Motor neuron (in vitro differentiated cells): Measurements from ENCODE around the gene RNF213. TPM values are rescaled to one million over a fixed set of nuclear protein-coding genes. Genes with fewer than 3 reads are reported as not detected.
"Not testable (repeated sequence)": the region's sequence is repeated elsewhere in the genome, so short reads cannot be mapped to it uniquely, and the experiment has no call there.

Source experiments
- ATAC-seq, 8 experiments: fragments of 200-7000 bp; cut with Tn5 transposase; replicated peaks in 6 of 8; 2 replicates each; pipeline ENCODE4 v1.8.0; 2021; ENCODE audit warnings: mild to moderate bottlenecking in 8 of 8, moderate library complexity in 8 of 8
- H3K27ac ChIP-seq, 2 donors: fragments of 250-450 bp; sonication (Bioruptor Pico); 2 replicates each; pipeline ENCODE4 v1.9.0; 2021; ENCODE audit warnings: antibody characterized with exemption in 2 of 2, mild to moderate bottlenecking in 2 of 2, moderate library complexity in 1 of 2
- H3K4me1 ChIP-seq, 2 donors: fragments of 250-450 bp; sonication (Bioruptor Pico); replicated peaks in 1 of 2; 2 replicates each; pipeline ENCODE4 v1.6.1; 2021; ENCODE audit warnings: antibody characterized with exemption in 2 of 2, mild to moderate bottlenecking in 2 of 2, moderate library complexity in 1 of 2
- H3K4me3 ChIP-seq, 5 donors: fragments of 250-450 bp; sonication (Bioruptor Pico); 2 replicates each; pipeline ENCODE4 v1.9.0; 2021; ENCODE audit warnings: antibody characterized with exemption in 5 of 5, mild to moderate bottlenecking in 5 of 5, moderate library complexity in 4 of 5
- WGBS, 10 experiments: fragments of 450-650 bp; shearing (Covaris generic); methylation state at CpG; one replicate each; pipeline ENCODE4 v1.0.0; 2022; 5-methylcytosine and 5-hydroxymethylcytosine counted together
- in situ Hi-C, 9 experiments: fragments of 400-800 bp; cut with MboI; loops; one replicate each; pipeline ENCODE4 v1.15.0; 2021; ENCODE audit warnings: low sequenced_read_pairs in 9 of 9, low pct_unique_long_range_greater_than_20kb in 2 of 9; ENCODE audit not compliant: unreplicated experiment in 9 of 9
- total RNA-seq, 8 experiments: library from RNA; unstranded; fragments of 300-600 nt; gene quantifications; 2 replicates each; pipeline versions ENCODE4 v1.2.3 to v1.2.4, GENCODE V29; 2022

RNF213 gene
- total RNA-seq, 8 experiments from 2014 or later = 9.2 to 161 (median 29.6) TPM

DNA sequence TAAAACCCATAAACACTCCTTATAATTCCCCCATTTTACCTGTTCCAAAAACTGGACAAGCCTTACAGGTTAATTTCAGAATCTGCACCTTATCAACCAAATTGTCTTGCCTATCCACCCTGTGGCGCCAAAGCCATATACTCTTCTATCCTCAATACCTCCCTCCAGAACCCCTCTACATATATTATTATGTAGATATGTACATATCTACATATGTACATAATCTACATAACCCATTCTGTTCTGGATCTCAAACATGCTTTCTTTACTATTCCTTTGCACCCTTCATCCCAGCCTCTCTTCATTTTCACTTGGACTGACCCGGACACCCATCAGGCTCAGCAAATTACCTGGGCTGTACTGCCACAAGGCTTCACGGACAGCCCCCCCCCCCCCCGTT, 142.3 kb downstream of the RNF213 start:
- Histone ChIP-seq H3K27ac (no peak overlapping the region), H3K4me3 (no peak overlapping the region), H3K4me1 (no peaks in the 10 kb centered on the region)
- 31 to 100% (median 69%) methylated on average over 1 to 4 of the region's 4 CpGs; no CpG with 5 or more reads in 3 of the 10 experiments for WGBS, 10 experiments
- in situ Hi-C loops = no loop called here
- ATAC-seq = peak in 4 of 8 experiments; percentile 35 to 99 (median 81)

DNA sequence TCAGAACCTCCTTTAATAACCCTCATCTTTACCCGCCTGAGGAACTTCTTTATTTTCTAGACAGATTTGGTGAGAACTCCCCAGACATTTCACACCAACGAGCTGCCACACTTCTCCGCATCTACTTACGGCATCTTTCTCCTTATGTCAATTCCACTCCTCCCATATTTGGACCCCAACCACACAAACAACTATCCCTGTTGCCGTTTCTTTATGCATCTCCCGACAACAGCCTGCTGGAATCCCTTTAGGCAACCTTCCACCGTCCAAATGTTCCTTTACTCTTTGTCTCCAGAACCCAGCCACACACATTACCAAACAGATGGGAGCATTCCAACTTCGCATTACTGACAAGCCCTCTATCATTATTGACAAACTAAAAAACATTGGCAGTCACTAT, 145.5 kb downstream of the RNF213 start:
- no peak for ATAC-seq
- in situ Hi-C loops = no loop called here
- WGBS, 10 experiments = 58 to 94% (median 83%) methylated on average over 2 to 8 of the region's 8 CpGs; no CpG with 5 or more reads in 1 of the 10 experiments
- Histone ChIP-seq H3K4me1 (no peaks in the 10 kb centered on the region), H3K27ac (no peak overlapping the region), H3K4me3 (no peak overlapping the region)

DNA sequence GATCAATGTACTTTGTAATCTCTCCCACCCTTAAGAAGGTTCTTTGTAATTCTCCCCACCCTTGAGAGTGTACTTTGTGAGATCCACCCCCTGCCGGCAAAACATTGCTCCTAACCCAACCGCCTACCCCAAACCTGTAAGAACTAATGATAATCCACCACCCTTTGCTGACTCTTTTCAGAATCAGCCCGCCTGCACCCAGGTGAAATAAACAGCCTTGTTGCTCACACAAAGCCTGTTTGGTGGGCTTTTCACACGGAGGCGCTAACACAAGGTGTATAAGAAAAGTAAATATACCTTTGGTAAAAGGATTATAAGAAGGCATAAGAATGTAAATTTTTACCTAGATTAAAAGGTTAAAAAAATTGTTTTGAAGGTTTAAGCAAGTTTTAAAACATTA, 147.3 kb downstream of the RNF213 start:
- in situ Hi-C loops, H3K4me3 ChIP-seq, H3K4me1 ChIP-seq, ATAC-seq, H3K27ac ChIP-seq: not testable (repeated sequence)
- 65 to 100% (median 78%) methylated on average over 1 to 5 of the region's 5 CpGs; no CpG with 5 or more reads in 2 of the 10 experiments for WGBS, 10 experiments

DNA sequence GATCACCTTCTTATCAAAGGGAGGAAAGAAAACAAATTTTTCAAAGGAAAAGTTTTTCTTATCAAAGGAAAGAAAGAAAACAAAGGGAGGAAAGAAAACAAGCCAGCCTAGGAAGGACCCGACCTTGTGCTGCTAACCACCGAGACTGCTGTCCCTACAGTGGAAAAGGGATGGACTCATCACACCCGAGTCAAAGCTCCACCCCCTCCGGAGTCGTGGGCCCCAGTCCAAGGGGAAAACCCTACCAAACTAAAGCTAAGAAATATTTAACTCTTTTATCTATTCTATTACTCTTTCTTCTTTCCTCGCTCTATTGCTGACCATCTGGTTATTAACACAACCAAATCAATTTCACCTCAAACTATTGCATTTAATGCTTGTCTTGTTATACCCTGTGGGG, 148.2 kb downstream of the RNF213 start:
- Histone ChIP-seq H3K4me3 (no peak overlapping the region), H3K4me1 (peaks cover 3 to 6% of the 10 kb centered on the region in 2 donors), H3K27ac (no peak overlapping the region)
- in situ Hi-C loops = no loop called here
- 10 to 67% (median 38%) methylated on average over 1 to 6 of the region's 6 CpGs; no CpG with 5 or more reads in 3 of the 10 experiments for WGBS, 10 experiments
- no peak for ATAC-seq

DNA sequence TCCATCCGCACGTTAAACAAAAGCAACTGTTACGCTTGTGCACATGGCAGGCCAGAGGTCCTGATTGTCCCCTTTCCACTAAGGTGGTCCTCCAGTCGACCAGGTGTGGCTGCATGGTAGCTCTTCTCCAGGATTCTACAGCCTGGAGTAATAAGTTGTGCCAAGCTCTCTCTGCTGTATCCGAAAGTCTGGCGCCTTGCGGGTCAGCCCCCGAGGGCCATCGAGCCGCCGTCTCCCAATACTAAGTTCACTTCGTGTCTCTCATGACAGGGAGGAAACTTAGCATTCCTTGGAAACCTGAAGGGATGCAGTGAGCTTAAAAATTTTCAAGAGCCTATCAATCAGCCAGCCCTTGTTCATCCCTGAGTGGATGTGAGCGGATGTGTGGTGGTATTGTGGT, 149.0 kb downstream of the RNF213 start:
- WGBS, 10 experiments = 71 to 100% (median 90%) methylated on average over 1 to 10 of the region's 13 CpGs; no CpG with 5 or more reads in 4 of the 10 experiments
- Histone ChIP-seq H3K27ac (no peak overlapping the region), H3K4me1 (peaks cover 8 to 11% of the 10 kb centered on the region in 2 donors), H3K4me3 (no peak overlapping the region)
- in situ Hi-C loops = no loop called here
- ATAC-seq = no peak

DNA sequence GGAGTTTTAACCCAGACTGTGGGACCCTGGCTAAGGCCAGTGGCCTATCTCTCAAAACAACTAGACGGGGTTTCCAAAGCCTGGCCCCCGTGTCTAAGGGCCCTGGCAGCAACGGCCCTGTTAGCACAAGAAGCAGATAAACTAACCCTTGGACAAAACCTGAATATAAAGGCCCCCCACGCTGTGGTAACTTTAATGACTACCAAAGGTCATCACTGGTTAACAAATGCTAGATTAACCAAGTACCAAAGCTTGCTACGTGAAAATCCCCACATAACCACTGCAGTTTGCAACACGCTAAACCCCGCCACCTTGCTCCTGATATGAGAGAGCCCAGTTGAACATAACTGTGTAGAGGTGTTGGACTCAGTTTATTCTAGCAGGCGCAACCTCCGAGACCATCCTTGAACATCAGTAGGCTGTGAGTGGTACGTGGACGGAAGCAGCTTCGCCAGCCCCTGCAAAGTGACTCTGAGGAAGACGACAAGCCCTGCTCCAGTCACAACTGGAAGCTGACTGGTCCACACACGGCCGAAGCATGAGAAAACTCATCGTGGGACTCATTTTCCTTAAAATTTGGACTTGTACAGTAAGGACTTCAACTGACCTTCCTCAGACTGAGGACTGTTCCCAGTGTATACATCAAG, 149.9 kb downstream of the RNF213 start:
- in situ Hi-C loops, ATAC-seq, H3K4me3 ChIP-seq, H3K27ac ChIP-seq: not testable (repeated sequence)
- WGBS, 10 experiments = 38 to 100% (median 60%) methylated on average over 2 to 4 of the region's 16 CpGs; no CpG with 5 or more reads in 3 of the 10 experiments
- H3K4me1 ChIP-seq = peaks cover 8 to 11% of the 10 kb centered on the region in 2 donors

DNA sequence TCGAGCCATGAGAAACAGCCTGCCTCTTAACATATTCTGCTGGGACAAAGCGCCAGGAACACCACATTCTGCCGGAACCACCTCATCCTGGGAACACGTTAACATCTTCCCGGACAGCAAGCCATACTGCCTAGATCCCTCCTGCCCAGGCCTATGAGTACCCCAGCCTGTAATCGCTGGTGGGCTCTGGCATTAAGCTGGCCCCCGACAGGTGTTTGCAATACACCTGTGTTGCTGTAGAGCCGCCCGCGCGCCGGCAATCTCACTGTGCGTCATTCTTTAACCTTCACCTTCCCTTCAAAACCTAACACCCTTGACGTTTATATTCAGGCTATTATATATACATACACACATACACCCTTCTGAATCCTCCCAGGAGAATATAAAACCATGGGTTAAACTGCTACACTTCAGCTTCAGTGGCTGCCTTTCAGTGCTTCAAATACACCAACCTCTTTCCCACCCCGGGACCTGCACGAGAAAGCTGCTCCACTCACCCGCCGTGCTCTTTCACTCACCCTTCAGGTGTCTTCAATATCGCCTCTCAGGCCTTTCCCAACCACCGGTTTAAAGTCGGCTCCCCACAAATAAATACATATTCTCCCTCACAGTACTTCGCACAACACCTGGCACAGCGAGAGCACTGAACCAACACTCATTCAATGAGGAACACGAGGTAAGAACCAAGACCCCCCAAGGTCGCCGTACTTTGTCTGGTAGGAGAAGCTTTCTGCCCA, 153.3 kb downstream of the RNF213 start:
- no peak for ATAC-seq
- in situ Hi-C loops = no loop called here
- WGBS, 10 experiments = 23 to 100% (median 48%) methylated on average over 1 to 16 of the region's 26 CpGs
- Histone ChIP-seq H3K4me1 (peaks cover 12 to 16% of the 10 kb centered on the region in 2 donors), H3K27ac (no peak overlapping the region), H3K4me3 (peak overlapping the region; percentile 72 to 98 (median 82))

DNA sequence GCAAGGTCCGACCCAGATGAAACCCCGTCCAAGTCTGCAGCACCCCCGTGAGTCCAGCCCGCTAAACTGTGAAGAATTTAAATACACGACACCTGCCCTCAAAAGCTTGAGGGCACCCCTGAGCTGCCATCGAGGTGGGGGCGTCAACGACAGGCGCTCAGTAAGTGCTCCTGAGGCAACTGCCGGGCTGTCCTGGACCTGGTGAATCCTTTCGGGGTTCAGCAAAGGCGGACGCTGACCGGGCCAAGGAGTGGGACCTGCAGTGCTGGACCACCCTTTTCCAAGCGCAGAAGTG, 153.8 kb downstream of the RNF213 start:
- peak overlapping the region; percentile 72 to 98 (median 82) for H3K4me3 ChIP-seq
- peak overlapping the region in 1 of 2 donors; percentile 98 for H3K27ac ChIP-seq
- H3K4me1 ChIP-seq = peaks cover 12 to 16% of the 10 kb centered on the region in 2 donors
- 0 to 7% methylated on average over 3 to 6 of the region's 15 CpGs; no CpG with 5 or more reads in 8 of the 10 experiments for WGBS, 10 experiments
- in situ Hi-C loops = no loop called here
- ATAC-seq = no peak

DNA sequence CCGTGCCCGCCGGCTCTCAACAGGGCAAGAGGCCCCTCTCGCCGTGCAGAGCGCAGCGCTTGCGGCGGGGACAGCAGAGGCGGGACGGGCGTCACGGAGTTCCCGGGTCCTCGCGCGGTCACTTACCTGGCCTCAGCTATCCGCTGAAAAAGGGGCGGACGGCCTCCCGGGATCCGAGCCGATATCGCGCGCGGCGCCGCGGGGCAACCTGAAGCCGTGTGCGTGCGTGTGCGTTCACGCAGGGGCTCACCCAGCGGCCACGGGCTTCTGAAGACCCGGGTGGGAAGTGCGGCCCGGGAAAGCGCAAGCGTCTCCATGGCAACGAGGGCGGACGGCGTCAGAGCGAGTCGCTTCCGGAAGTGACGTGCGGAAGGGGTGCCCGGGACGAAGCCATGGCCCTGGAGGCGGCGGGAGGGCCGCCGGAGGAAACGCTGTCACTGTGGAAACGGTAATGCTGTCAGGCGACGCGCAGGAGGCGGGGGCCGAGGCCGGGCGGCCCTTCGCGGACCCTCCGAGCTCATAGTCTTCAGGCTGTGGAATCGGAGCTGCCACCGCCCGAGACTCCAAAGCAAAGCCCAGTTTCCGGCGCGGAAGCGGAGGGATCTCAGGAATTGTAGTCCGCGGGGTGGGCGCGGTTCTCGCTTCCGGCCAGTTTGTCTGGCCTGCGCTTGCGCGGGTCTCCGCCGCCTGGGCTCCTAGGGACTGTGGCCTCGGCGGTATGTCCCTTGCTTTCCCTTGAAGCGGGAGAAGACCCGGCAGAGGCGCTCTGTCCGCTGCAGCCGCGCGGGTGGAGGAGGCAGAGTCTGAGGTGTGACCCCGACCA, 154.4 kb downstream of the RNF213 start, which contains the start of gene ENDOV:
ENDOV (plus strand) TSS at position 365 of the 823 bp plus-strand sequence; CDS start at position 393, 28 bp downstream.
- Histone ChIP-seq H3K27ac (peak within 1 kb of the TSS; percentile 98 to 99), H3K4me3 (peak within 1 kb of the TSS; percentile 72 to 98 (median 82)), H3K4me1 (peaks cover 12 to 16% of the 10 kb centered on the region in 2 donors)
- in situ Hi-C loops = no loop called here
- ATAC-seq = peak; percentile 89 to 94 (median 92)
- WGBS, 10 experiments = 0 to 4% (median 0%) methylated on average over 4 to 26 of the region's 97 CpGs; no CpG with 5 or more reads in 5 of the 10 experiments

DNA sequence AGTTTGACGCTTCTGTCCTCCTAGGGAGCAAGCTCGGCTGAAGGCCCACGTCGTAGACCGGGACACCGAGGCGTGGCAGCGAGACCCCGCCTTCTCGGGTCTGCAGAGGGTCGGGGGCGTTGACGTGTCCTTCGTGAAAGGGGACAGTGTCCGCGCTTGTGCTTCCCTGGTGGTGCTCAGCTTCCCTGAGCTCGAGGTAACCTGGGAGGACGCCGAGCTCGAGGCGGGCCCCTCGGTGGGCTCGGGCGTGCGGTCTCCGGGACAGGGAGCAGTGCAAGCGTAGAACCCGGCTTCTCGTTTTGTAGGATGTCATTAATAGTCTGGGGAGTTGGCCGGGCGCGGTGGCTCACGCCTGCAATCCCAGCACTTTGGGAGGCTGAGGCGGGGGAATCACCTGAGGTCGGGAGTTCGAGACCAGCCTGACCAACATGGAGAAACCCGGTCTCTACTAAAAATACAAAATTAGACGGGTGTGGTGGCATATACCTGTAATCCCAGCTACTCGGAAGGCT, 155.0 kb downstream of the RNF213 start:
- ATAC-seq = peak; percentile 12 to 44 (median 34)
- Histone ChIP-seq H3K4me3 (peak overlapping the region; percentile 72 to 98 (median 82)), H3K27ac (peak overlapping the region; percentile 98 to 99), H3K4me1 (peaks cover 12 to 16% of the 10 kb centered on the region in 2 donors)
- 1 to 60% (median 10%) methylated on average over 2 to 23 of the region's 39 CpGs; no CpG with 5 or more reads in 3 of the 10 experiments for whole genome bisulfite sequencing, 10 experiments
- in situ Hi-C loops = no loop called here

DNA sequence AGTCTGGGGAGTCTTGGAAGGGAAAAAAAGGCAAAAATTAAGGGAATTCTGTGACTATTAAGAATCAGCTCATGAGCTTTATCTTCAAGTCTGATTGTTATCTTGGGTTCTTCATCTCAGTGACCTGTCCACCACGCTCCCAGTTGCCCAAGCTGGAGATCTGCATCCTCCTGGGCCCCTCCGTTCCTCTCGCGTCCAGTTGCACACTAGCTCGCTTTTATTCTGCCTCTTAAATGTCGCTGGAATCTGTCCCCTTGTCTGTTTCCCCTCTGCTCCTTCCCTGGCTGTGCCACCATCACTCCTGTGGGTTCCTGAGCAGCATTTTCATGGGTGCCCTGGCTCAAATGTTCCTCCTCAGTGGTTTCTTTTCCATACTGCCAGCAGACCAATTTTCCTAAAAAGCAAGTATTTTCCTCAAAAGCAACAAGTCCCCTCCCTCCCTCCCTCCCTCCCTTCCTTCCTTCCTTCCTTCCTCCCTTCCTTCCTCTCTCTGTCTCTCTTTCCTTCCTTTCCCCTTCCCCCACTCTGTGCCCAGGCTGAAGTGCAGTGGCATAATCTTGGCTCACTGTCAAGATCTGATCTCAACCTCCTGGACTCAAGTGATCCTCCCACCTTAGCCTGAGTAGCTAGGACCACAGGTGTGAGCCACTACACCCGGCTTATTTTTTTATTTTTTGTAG, 155.7 kb downstream of the RNF213 start:
- no peak overlapping the region for H3K27ac ChIP-seq
- peaks cover 12 to 16% of the 10 kb centered on the region in 2 donors for H3K4me1 ChIP-seq
- H3K4me3 ChIP-seq = peak overlapping the region; percentile 72 to 98 (median 82)
- 0 to 100% (median 80%) methylated on average over 1 to 5 of the region's 7 CpGs; no CpG with 5 or more reads in 3 of the 10 experiments for WGBS, 10 experiments
- in situ Hi-C loops = no loop called here
- no peak for ATAC-seq

DNA sequence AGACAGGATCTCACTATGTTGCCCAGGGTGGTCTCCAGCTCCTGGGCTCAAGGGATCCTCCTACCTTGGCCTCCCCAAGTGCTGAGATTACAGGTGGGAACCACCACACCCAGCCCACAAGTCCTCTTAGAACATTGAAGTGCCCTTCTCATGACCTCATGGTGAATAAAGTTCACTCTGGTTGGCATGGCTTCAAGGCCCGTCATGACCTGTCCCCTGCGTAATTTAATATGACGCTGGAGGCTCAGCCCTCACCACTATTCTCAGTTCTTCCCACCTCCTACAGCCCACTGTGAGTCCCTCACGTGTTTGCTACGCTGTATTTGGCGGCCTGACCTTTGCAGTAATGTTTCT, 156.3 kb downstream of the RNF213 start:
- ATAC-seq = no peak
- in situ Hi-C loops = no loop called here
- WGBS, 10 experiments = 0 to 100% (median 90%) methylated on average over 1 to 6 of the region's 6 CpGs; no CpG with 5 or more reads in 1 of the 10 experiments
- H3K27ac ChIP-seq = no peak overlapping the region
- no peak overlapping the region for H3K4me3 ChIP-seq
- peaks cover 12 to 16% of the 10 kb centered on the region in 2 donors for H3K4me1 ChIP-seq
